HCT116 (cell line): Measurements from ENCODE around the gene KCNE1.

ENCODE experiments used
- POLR2A ChIP-seq: IDR thresholded peaks from 2 replicates; pipeline ENCODE4 v1.7.0; 2011; ENCODE audit warnings: borderline replicate concordance; ENCODE audit not compliant: insufficient read depth, insufficient read length; ENCODE audit errors: extremely low read depth
- SP1 ChIP-seq: IDR thresholded peaks from 2 replicates; pipeline ENCODE4 v1.6.1; 2012; ENCODE audit warnings: low read depth
- SRF ChIP-seq: IDR thresholded peaks from 2 replicates; pipeline ENCODE4 v1.6.1; 2012; ENCODE audit warnings: low read depth
- TF ChIP-seq, protein P1 (sequence below): IDR thresholded peaks from 2 replicates; pipeline ENCODE4 v1.6.1; 2012; ENCODE audit warnings: low read depth
- TF ChIP-seq, protein P2 (sequence below), 3 experiments: fragments of 200-600 bp in 1 of 3; sonication (generic) in 1 of 3; IDR thresholded peaks in 2 of 3; conservative IDR thresholded peaks in 1 of 3; 2 replicates each; pipeline ENCODE4 v1.5.1; 2012 to 2017; ENCODE audit warnings: low read depth in 2 of 3, low read length in 2 of 3, antibody characterized with exemption in 1 of 3, borderline replicate concordance in 1 of 3, control low read depth in 1 of 3, mild to moderate bottlenecking in 1 of 3, mixed read lengths in 1 of 3, mixed run types in 1 of 3, moderate library complexity in 1 of 3; ENCODE audit not compliant: insufficient read depth in 1 of 3
- TF ChIP-seq, protein P3 (sequence below): IDR thresholded peaks from 2 replicates; pipeline ENCODE4 v1.6.1; 2012

DNA sequence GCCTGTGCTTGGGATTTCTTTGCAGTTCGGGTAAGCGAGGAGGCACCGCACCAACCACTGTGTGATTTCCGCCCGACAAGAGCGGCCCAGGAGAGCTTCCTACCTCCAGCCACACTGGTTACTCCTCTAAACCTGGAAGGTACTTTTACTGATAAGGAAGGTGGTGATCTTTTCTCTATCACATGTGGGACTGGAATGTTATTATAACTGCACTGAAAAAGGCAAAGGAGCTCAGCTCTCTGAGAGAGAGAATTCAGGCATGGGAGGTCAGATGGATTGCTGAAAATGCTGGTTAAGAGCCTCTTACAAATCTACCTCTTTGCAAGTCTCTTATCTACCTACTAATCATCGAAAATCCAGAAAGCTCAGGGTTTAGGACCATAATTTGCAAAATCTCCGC is 7.7 kb upstream of the KCNE1 start:
- TF ChIP-seq, protein P1, sequence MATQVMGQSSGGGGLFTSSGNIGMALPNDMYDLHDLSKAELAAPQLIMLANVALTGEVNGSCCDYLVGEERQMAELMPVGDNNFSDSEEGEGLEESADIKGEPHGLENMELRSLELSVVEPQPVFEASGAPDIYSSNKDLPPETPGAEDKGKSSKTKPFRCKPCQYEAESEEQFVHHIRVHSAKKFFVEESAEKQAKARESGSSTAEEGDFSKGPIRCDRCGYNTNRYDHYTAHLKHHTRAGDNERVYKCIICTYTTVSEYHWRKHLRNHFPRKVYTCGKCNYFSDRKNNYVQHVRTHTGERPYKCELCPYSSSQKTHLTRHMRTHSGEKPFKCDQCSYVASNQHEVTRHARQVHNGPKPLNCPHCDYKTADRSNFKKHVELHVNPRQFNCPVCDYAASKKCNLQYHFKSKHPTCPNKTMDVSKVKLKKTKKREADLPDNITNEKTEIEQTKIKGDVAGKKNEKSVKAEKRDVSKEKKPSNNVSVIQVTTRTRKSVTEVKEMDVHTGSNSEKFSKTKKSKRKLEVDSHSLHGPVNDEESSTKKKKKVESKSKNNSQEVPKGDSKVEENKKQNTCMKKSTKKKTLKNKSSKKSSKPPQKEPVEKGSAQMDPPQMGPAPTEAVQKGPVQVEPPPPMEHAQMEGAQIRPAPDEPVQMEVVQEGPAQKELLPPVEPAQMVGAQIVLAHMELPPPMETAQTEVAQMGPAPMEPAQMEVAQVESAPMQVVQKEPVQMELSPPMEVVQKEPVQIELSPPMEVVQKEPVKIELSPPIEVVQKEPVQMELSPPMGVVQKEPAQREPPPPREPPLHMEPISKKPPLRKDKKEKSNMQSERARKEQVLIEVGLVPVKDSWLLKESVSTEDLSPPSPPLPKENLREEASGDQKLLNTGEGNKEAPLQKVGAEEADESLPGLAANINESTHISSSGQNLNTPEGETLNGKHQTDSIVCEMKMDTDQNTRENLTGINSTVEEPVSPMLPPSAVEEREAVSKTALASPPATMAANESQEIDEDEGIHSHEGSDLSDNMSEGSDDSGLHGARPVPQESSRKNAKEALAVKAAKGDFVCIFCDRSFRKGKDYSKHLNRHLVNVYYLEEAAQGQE: no peak
- TF ChIP-seq, protein P2, sequence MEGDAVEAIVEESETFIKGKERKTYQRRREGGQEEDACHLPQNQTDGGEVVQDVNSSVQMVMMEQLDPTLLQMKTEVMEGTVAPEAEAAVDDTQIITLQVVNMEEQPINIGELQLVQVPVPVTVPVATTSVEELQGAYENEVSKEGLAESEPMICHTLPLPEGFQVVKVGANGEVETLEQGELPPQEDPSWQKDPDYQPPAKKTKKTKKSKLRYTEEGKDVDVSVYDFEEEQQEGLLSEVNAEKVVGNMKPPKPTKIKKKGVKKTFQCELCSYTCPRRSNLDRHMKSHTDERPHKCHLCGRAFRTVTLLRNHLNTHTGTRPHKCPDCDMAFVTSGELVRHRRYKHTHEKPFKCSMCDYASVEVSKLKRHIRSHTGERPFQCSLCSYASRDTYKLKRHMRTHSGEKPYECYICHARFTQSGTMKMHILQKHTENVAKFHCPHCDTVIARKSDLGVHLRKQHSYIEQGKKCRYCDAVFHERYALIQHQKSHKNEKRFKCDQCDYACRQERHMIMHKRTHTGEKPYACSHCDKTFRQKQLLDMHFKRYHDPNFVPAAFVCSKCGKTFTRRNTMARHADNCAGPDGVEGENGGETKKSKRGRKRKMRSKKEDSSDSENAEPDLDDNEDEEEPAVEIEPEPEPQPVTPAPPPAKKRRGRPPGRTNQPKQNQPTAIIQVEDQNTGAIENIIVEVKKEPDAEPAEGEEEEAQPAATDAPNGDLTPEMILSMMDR (IDR thresholded peaks at IDR 0.05 in 2 of 3, conservative IDR thresholded peaks at IDR 0.05 in 1 of 3; ENCODE audit: borderline replicate concordance in 1 of 3, insufficient read depth in 1 of 3, low read depth in 2 of 3, low read length in 2 of 3): no peak
- TF ChIP-seq POLR2A (no peak), SP1 (no peak), SRF (no peak)
- TF ChIP-seq, protein P3, sequence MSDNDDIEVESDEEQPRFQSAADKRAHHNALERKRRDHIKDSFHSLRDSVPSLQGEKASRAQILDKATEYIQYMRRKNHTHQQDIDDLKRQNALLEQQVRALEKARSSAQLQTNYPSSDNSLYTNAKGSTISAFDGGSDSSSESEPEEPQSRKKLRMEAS: no peak
